ENCODE data around the gene TNFRSF4. TPM values are rescaled to one million over a fixed set of nuclear protein-coding genes. Genes with fewer than 3 reads are reported as not detected.
"Not testable (repeated sequence)": the region's sequence is repeated elsewhere in the genome, so short reads cannot be mapped to it uniquely, and the experiment has no call there.

The TNFRSF4 gene
- total RNA-seq, 1 donor from 2014 or later, result 0.40 TPM

DNA sequence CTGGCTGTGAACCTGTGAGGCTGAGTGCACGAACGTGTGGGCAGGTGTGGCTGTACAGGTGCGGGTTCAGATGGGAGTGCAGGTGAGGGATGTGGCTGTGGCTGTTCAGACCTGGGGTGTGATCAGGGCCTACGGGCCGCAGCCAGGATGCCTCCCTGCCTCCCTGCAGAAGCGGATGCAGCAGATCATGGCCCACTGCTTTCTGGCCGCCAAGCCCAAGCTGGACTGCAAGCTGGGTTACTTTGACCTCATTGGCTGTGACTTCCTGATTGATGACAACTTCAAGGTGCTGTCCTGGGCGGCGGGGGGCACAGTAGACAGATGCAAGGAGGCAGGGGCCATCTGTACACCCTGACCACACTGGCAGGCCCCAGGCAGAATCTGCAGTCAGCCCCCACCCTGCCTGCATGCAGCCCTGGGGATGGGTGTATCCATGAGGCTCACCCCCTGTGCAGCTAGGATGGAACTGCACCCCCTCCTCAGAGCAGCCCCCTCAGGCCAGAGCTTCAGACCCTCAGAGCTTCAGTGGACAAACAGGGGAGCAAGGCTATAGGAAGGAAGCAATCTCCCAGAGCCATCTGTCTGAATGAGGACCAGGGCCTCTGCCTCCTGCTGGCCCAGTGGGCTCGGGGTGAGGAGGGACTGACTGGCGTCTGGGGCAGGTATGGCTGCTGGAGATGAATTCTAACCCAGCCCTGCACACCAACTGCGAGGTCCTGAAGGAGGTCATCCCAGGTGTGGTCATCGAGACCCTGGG is 17.3 kb downstream of the TNFRSF4 start:
- no peak for TF ChIP-seq CTCF (conservative IDR thresholded peaks at IDR 0.05; ENCODE audit: low read depth, low read length)
- DNase-seq (ENCODE audit: low read depth), result no peak
- no peak overlapping the region for H3K4me3 ChIP-seq (ENCODE audit: low read depth, low read length)

GRCh38 chr1:1195726-1196125 is 18.2 kb downstream of the TNFRSF4 start:
- not testable (repeated sequence) for H3K4me3 ChIP-seq (ENCODE audit: low read depth, low read length); DNase-seq (ENCODE audit: low read depth)

DNA sequence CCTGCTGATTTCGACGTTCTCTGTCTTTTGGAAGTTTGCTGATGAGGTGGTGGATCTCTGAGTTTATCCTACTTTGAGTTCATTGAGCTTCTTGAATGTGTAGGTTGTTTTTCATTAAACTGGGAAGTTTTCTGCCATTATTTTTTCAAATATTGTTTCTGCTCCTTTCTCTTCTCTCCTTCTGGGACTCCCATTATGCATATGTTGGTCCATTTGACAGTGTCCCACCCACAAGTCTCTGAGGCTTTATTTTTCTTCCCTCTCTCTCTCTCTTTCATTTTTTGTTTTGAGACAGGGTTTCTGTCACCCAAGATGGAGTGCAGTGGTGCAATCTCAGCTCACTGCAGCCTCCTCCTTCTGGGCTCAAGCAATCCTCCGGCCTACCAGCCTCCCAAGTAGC is 19.2 kb downstream of the TNFRSF4 start:
- no peak overlapping the region for H3K4me3 ChIP-seq (ENCODE audit: low read depth, low read length)
- TF ChIP-seq CTCF (conservative IDR thresholded peaks at IDR 0.05; ENCODE audit: low read depth, low read length), result no peak
- DNase-seq (ENCODE audit: low read depth), result no peak

GRCh38 chr1:1191734-1192133 is 22.2 kb downstream of the TNFRSF4 start:
- H3K4me3 ChIP-seq (ENCODE audit: low read depth, low read length), result no peak overlapping the region
- no peak for TF ChIP-seq CTCF (conservative IDR thresholded peaks at IDR 0.05; ENCODE audit: low read depth, low read length)
- no peak for DNase-seq (ENCODE audit: low read depth)

- no peak for DNase-seq (ENCODE audit: low read depth)
- TF ChIP-seq CTCF (conservative IDR thresholded peaks at IDR 0.05; ENCODE audit: low read depth, low read length), result no peak
- H3K4me3 ChIP-seq (ENCODE audit: low read depth, low read length), result no peak overlapping the region
Observed at GRCh38 chr1:1189111-1189510, 24.8 kb downstream of the TNFRSF4 start.

- no peak overlapping the region for H3K4me3 ChIP-seq (ENCODE audit: low read depth, low read length)
- DNase-seq (ENCODE audit: low read depth), result no peak
- TF ChIP-seq CTCF (conservative IDR thresholded peaks at IDR 0.05; ENCODE audit: low read depth, low read length), result no peak
Observed at GRCh38 chr1:1187938-1188337, 26.0 kb downstream of the TNFRSF4 start.

- no peak for TF ChIP-seq CTCF (conservative IDR thresholded peaks at IDR 0.05; ENCODE audit: low read depth, low read length)
- H3K4me3 ChIP-seq (ENCODE audit: low read depth, low read length), result no peak overlapping the region
- DNase-seq (ENCODE audit: low read depth), result no peak
Observed at GRCh38 chr1:1185101-1185765, 28.7 kb downstream of the TNFRSF4 start.

Measured in epithelial cell of proximal tubule (primary cell).